Activated naive CD8-positive, alpha-beta T cell treated with anti-CD3 and anti-CD28 coated beads, Interleukin-2, amount 50 U/mL, for 16 hours (primary cell): ENCODE data around the gene ZBTB43.

ENCODE experiments used
- DNase-seq: peaks from one replicate; pipeline ENCODE4 v3.0.0-alpha.2; 2020; ENCODE audit warnings: low read depth, low spot score

The ZBTB43 gene

DNA sequence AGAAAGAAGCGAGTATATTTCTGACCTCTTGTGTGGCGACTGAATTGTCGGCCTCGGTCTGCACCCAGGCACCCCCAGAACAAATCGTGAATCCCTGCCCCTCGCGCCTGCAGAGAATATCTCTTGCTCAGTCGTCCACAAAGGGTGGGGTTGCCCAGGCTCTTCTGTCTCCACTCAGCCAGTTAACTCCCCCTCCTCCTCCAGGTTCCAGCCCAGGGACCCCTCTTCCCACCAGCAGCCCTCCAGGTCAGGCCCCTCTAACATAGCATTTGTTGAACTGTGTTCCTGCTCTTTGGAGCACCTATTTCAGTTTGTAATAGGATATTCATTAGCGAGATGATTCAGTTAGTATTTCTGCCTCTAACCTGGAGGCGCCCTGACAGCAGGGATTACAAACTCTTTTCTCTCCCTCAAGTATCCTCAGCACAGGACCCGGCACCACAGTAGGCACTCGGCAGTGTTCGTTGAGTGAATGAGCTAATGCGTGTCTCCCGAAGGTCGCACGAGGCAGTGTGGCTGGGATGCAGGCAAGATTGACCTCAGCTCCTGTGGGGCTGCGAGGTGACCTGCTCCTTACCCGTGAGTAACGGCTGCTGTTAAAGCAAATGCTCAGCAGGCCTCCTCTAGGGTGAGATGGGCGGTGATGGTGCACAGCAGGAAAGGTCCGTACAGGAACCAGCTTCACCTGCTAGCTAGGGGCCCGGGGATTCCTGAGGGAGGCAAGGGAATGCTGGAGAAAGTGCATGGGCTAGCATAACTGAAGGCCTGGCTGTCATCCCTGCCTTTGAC is 81.4 kb downstream of the ZBTB43 start:
- DNase-seq, result no peak

- DNase-seq, result no peak
These were observed 82.1 kb downstream of the ZBTB43 start for GRCh38 chr9:126886897-126887296.
